ENCODE results near the gene RNU1-3.
A peak's percentile ranks its signal among the peaks of the same experiment; 100 is the strongest.
"Not testable (repeated sequence)": the region's sequence is repeated elsewhere in the genome, so short reads cannot be mapped to it uniquely, and the experiment has no call there.

The RNU1-3 gene

DNA sequence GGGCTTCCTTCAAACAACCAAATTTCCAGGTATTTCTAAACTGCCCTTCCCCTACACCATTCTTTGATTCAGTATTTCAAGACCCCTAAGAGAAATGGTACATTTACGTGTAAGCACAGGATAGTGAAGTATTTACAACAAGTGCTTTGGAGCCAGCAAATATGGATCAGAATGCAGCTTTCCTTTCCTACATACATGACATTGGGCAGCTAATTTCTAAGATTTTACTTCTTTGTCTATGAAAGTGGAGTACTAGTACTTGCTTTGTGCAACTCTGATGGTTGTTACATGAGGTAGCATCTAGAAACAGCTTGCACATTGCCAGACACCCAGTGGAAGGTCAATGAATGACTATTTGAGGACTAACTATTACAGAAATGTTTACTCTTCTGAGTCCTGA, 15.2 kb downstream of the RNU1-3 start:
- H3K27me3 ChIP-seq (ENCODE audit: low read depth); in situ Hi-C loops (cut with MboI; ENCODE audit: low sequenced_read_pairs); DNase-seq (ENCODE audit: low spot score in 2 of 2); H3K4me3 ChIP-seq; H3K36me3 ChIP-seq (replicated peaks); H3K4me1 ChIP-seq; H3K9me3 ChIP-seq: not testable (repeated sequence)

DNA sequence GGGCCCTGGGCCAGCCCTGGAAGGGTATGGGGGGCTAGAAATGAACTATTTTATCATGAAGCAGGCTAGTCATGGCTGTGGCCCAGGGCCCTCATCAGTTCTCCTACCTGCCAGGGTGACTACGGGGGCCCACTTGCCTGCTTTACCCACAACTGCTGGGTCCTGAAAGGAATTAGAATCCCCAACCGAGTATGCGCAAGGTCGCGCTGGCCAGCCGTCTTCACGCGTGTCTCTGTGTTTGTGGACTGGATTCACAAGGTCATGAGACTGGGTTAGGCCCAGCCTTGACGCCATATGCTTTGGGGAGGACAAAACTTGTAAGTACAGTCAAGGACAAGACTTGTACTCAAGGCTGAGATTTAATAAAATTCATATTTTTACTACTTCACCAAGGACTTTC, 16.8 kb downstream of the RNU1-3 start:
- H3K36me3 ChIP-seq (replicated peaks); H3K4me3 ChIP-seq; H3K27me3 ChIP-seq (ENCODE audit: low read depth); H3K4me1 ChIP-seq; H3K9me3 ChIP-seq; in situ Hi-C loops (cut with MboI; ENCODE audit: low sequenced_read_pairs): not testable (repeated sequence)
- DNase-seq (ENCODE audit: low spot score in 2 of 2): peak in 1 of 2 experiments; percentile 5

DNA sequence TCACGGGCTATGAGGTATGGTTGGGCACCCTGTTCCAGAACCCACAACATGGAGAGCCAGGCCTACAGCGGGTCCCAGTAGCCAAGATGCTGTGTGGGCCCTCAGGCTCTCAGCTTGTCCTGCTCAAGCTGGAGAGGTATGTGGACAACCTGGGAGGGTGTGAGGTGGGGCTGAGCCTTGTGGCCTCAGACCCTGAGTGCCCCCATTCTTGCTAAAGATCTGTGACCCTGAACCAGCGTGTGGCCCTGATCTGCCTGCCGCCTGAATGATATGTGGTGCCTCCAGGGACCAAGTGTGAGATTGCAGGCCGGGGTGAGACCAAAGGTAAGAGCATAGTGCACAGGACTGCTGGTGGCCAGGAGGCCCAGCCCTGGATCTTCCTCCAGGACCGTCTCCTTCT, 17.4 kb downstream of the RNU1-3 start:
- not testable (repeated sequence) for H3K4me1 ChIP-seq, H3K9me3 ChIP-seq

DNA sequence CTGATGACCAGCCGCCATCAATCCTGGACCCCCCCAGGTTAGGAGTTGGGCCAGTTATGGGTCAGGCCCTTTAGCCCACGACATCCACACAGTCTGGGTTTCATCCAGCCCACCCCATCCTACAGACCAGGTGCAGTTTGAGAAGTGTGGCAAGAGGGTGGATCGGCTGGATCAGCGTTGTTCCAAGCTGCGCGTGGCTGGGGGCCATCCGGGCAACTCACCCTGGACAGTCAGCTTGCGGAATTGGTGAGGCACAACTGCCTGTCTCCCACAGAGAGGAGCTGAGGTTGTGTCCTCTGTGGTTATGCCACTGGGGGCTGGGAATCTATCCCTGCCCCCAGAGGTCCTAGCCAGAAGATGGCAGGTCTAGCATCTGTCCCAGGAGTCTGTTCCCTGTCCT, 18.0 kb downstream of the RNU1-3 start:
- H3K9me3 ChIP-seq; in situ Hi-C loops (cut with MboI; ENCODE audit: low sequenced_read_pairs); H3K4me1 ChIP-seq; H3K4me3 ChIP-seq; H3K27me3 ChIP-seq (ENCODE audit: low read depth); H3K36me3 ChIP-seq (replicated peaks); DNase-seq (ENCODE audit: low spot score in 2 of 2): not testable (repeated sequence)

More for the DNA sequence above, 17.4 kb downstream of the RNU1-3 start:
- H3K27me3 ChIP-seq (ENCODE audit: low read depth); in situ Hi-C loops (cut with MboI; ENCODE audit: low sequenced_read_pairs); H3K36me3 ChIP-seq (replicated peaks); H3K4me3 ChIP-seq: not testable (repeated sequence)
- peak in 1 of 2 experiments; percentile 6 for DNase-seq (ENCODE audit: low spot score in 2 of 2)

DNA sequence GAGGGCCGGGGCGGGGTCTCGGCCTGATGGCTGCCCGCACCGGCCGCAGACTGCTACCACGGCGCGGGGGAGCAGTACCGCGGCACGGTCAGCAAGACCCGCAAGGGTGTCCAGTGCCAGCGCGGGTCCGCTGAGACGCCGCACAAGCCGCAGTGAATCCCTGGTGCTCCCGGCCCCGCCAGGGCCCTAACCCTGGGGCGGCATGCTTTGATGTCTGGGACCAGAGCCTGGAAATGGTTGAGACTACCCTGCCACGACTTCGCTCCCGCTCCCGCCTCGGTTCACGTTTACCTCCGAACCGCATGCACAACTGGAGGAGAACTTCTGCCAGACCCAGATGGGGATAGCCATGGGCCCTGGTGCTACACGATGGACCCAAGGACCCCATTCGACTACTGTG, 18.5 kb downstream of the RNU1-3 start:
- H3K27me3 ChIP-seq (ENCODE audit: low read depth); H3K9me3 ChIP-seq; H3K4me1 ChIP-seq; in situ Hi-C loops (cut with MboI; ENCODE audit: low sequenced_read_pairs); H3K4me3 ChIP-seq; H3K36me3 ChIP-seq (replicated peaks); DNase-seq (ENCODE audit: low spot score in 2 of 2): not testable (repeated sequence)

DNA sequence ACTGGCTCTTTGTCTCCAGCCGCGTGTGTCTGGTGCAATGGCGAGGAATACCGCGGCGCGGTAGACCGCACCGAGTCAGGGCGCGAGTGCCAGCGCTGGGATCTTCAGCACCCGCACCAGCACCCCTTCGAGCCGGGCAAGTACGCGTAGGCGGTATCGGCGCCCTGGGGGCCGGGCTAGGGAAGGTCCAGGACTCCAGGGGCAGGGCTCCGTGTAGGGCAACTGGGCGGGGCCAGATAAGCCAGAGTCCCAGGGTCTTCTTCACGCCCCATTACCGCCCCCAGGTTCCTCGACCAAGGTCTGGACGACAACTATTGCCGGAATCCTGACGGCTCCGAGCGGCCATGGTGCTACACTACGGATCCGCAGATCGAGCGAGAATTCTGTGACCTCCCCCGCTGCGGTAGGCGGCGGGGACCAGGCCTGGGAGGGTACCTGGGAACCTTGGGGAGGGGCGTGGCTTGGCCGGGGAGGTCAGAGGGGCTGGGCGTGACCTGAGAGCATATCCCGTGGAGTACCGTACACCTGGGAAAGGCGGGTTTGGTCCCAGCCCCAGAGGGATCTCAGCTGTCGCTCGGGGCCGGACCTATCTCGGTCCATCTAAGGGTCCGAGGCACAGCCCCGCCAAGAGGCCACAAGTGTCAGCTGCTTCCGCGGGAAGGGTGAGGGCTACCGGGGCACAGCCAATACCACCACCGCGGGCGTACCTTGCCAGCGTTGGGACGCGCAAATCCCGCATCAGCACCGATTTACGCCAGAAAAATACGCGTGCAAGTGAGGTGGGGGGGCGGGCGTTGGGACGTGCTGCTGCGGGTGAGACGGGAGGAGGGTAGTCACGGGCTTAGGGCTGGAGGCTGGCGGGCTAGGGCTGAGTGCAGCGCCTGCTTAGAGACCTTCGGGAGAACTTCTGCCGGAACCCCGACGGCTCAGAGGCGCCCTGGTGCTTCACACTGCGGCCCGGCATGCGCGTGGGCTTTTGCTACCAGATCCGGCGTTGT, 19.3 kb downstream of the RNU1-3 start:
- H3K9me3 ChIP-seq; in situ Hi-C loops (cut with MboI; ENCODE audit: low sequenced_read_pairs); H3K36me3 ChIP-seq (replicated peaks); H3K4me3 ChIP-seq; H3K27me3 ChIP-seq (ENCODE audit: low read depth): not testable (repeated sequence)
- peaks cover 12% of the 10 kb centered on the region for H3K4me1 ChIP-seq
- peak in 1 of 2 experiments; percentile 6 for DNase-seq (ENCODE audit: low spot score in 2 of 2)

DNA sequence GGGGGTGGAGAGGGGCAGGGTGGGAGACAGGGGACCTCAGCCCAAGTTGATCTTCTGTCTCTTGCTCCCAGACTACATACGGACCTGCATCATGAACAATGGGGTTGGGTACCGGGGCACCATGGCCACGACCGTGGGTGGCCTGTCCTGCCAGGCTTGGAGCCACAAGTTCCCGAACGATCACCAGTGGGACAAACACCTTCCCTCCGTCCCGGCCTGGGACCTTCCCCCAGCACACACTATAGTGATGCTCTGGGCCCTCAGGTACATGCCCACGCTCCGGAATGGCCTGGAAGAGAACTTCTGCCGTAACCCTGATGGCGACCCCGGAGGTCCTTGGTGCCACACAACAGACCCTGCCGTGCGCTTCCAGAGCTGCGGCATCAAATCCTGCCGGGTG, 20.0 kb downstream of the RNU1-3 start:
- H3K9me3 ChIP-seq; H3K27me3 ChIP-seq (ENCODE audit: low read depth); H3K36me3 ChIP-seq (replicated peaks); DNase-seq (ENCODE audit: low spot score in 2 of 2); H3K4me3 ChIP-seq; in situ Hi-C loops (cut with MboI; ENCODE audit: low sequenced_read_pairs): not testable (repeated sequence)
- H3K4me1 ChIP-seq: peaks cover 12% of the 10 kb centered on the region

DNA sequence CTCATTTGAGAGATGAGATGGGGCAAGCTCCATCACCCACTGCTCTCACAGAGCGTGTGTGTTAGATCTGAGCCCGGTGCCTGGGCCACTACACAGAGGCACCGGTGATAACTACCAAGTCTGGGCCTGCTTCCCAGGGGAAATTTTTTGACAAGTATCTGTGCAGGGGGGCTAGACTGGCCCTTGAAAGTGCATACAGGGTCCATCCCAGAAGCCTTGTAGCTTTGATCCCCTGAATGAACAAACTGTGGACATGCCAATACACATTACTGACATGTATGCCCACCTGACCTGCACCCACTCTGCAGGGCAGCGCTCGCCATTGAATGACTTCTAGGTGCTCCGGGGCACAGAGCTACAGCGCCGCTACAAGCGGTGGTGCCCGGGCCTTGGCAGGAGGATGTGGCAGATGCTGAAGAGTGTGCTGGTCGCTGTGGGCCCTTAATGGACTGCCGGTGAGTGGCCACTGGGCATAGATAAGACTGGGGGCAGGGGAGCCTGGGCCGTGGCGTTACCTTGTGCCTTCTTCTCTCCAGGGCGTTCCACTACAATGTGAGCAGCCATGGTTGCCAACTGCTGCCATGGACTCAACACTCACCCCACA, 20.6 kb downstream of the RNU1-3 start:
- peaks cover 12% of the 10 kb centered on the region for H3K4me1 ChIP-seq
- H3K27me3 ChIP-seq (ENCODE audit: low read depth); H3K36me3 ChIP-seq (replicated peaks); H3K9me3 ChIP-seq; H3K4me3 ChIP-seq; in situ Hi-C loops (cut with MboI; ENCODE audit: low sequenced_read_pairs): not testable (repeated sequence)
- peak in 1 of 2 experiments; percentile 6 for DNase-seq (ENCODE audit: low spot score in 2 of 2)

DNA sequence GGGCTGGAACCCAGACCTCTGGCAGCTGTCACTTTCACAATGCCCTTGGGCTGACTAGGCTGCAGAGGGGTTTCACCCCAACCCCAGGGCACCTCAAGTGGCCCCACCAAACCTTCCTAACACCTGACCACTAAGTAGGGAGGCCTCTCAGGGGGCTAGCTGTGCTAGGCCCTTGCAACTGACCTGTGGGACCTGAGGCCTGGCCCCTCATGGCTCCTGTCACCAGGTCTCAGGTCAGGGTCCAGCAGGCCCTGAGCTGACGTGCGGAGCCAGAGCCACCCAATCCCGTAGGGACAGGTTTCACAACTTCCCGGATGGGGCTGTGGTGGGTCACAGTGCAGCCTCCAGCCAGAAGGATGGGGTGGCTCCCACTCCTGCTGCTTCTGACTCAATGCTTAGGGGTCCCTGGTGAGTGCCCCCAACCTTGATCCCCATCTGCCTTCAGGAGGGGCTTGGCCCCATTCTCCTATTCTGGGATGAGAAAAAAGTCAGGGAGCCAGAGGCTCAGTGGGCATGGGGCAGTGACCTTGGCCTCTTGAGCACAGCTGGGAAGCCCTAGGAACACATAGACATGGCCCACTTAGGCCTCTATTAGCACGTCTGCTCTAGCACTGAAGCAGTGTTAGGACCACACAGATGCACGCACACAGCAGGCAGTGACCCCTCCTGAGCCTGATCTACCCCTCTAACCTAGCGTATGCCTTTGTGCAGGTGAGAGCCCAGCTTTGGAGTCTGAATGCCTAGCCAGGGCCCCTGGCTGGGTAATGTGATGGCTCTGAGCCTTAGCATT, 21.3 kb downstream of the RNU1-3 start:
- H3K27me3 ChIP-seq (ENCODE audit: low read depth); H3K36me3 ChIP-seq (replicated peaks); H3K9me3 ChIP-seq; in situ Hi-C loops (cut with MboI; ENCODE audit: low sequenced_read_pairs): not testable (repeated sequence)
- DNase-seq (ENCODE audit: low spot score in 2 of 2): peak in 1 of 2 experiments; percentile 13
- H3K4me3 ChIP-seq: peak overlapping the region; percentile 98; the same call in 1 of the 2 replicates
- peaks cover 12% of the 10 kb centered on the region for H3K4me1 ChIP-seq

DNA sequence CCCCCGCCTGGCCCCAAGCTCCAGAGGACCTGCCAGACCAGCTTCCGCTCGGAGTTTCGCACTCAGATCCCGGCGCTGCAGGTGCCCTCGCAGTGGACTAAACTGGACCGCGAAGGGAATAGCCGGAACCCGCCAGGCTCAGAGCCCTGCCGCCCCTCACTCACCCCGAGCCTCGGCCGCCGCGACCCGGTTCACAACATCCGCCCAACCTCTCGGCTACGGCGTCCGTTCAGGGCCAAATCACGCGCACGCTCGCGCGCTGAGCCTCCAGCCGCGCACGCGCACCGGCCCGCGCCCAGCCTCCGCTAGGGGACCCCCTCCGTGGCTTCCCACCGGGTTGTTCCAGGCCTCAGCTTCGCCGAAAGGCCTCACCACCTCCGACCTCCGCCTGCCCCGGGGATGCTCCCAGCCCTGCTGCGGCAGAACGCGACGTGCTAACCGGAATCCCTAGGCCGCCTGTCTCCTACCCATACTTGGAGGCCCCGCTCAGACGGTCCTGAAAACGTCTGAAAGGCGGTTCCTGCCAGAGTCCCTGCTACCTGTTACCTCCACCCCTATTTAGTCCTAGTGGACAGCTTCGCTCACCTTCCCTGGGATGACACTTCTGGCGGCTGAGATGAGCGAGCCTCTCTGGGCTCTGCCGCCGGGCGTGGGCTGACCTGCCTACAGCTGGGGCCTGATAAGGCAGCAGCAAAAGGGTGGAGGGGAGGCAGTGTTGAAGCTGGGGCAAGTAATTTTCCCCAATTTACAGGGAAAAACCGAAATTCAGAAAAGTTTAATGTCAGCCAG, 22.1 kb downstream of the RNU1-3 start:
- in situ Hi-C loops (cut with MboI; ENCODE audit: low sequenced_read_pairs); H3K9me3 ChIP-seq; H3K27me3 ChIP-seq (ENCODE audit: low read depth); H3K36me3 ChIP-seq (replicated peaks): not testable (repeated sequence)
- H3K4me1 ChIP-seq: peaks cover 12% of the 10 kb centered on the region
- peak; percentile 94 to 99 for DNase-seq (ENCODE audit: low spot score in 2 of 2)
- H3K4me3 ChIP-seq: peak overlapping the region; percentile 98

DNA sequence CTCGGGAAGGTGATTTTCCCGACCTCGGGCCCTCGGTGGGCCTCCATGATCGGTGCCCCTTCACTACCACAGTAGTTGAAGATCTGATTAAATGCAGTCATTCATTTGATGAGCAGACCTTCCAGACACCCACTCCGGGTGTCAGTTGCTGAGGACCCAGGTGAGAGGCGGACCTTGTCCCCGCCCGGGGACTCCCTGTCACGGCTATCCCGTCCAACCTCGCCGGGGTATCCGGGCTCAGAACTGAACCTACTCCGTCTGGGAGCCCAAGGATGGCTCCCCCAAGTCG, 22.6 kb downstream of the RNU1-3 start:
- Histone ChIP-seq H3K36me3 (replicated peaks) (no peaks in the 10 kb centered on the region), H3K4me3 (peak overlapping the region; percentile 98), H3K4me1 (peaks cover 12% of the 10 kb centered on the region), H3K27me3 (ENCODE audit: low read depth) (no peaks in the 10 kb centered on the region), H3K9me3 (no peaks in the 10 kb centered on the region)
- in situ Hi-C loops (cut with MboI; ENCODE audit: low sequenced_read_pairs): no loop called here
- DNase-seq (ENCODE audit: low spot score in 2 of 2): no peak

DNA sequence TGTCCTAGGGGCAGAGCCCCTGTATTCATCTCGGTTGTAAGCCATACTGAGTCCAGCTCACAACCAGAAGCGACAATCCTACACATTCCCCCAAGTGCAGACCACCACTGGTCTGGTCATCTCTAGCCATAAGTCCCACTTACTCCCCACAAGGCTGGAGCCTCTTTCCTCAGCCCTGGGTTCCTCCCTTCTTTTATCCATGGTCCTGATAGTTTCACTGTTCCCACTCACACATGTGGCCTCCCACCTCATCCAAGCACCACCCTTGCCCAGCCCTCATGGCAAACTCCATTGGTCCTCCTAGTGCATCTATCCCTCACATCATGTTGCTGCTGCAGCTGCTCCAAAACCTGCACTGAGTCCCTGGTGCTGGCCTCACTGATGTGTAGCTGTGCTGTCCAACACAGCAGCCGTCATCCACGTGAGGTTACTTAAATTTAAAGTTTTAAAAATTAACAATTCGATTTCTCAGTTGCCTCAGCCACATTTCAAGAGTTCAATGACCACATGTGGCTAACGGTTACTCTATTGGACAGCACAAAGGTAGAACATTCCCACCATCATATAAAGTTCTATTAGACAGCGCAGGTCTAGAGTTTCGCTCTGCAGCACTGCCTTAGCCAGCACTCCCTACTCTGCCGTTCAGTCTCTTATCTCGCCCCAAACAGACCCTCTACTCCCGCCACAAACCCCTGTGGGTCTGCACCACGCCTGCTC, 23.1 kb downstream of the RNU1-3 start:
- Histone ChIP-seq H3K4me3 (peak overlapping the region; percentile 98), H3K4me1 (peaks cover 12% of the 10 kb centered on the region)
- H3K36me3 ChIP-seq (replicated peaks); H3K9me3 ChIP-seq; in situ Hi-C loops (cut with MboI; ENCODE audit: low sequenced_read_pairs); H3K27me3 ChIP-seq (ENCODE audit: low read depth): not testable (repeated sequence)
- DNase-seq (ENCODE audit: low spot score in 2 of 2): peak; percentile 36 to 44

DNA sequence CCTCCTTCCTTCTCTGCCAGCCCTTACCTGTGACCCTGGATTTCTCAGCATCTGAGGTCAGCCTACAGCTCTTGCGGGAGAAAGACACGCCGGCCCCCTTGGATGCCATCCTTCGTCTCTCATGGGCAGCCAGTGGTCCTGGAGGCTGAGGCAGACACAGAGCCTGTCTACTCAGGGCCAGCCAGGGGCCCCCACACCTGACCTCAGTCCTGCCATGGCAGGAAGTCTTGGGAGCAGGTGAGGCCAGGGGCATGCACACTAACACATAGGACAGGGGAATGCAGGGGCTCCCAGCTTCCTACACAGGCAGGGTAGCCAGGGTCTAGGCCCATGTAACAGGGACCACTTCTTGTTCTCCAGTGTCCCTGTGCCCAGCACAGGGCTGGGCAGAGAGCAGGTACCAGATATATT, 23.7 kb downstream of the RNU1-3 start:
- H3K4me3 ChIP-seq: peak overlapping the region; percentile 98; the same call in 1 of the 2 replicates
- in situ Hi-C loops (cut with MboI; ENCODE audit: low sequenced_read_pairs); H3K27me3 ChIP-seq (ENCODE audit: low read depth); H3K36me3 ChIP-seq (replicated peaks); H3K9me3 ChIP-seq: not testable (repeated sequence)
- DNase-seq (ENCODE audit: low spot score in 2 of 2): peak in 1 of 2 experiments; percentile 8
- H3K4me1 ChIP-seq: peaks cover 12% of the 10 kb centered on the region
